NCI-H2029 treated with DMSO at 0.1 percent for 48 hours (cell line): ENCODE measurements around the gene SNRNP70.
A peak's percentile ranks its signal among the peaks of the same experiment; 100 is the strongest.
"Not testable (repeated sequence)": the region's sequence is repeated elsewhere in the genome, so short reads cannot be mapped to it uniquely, and the experiment has no call there.

Experiments
- DNase-seq: peaks from one replicate; lab custom pipeline; 2025; lab: John Stamatoyannopoulos, UW

SNRNP70 gene

GRCh38 chr19:49120868-49121267, 35.6 kb downstream of the SNRNP70 start:
- DNase-seq = no peak

GRCh38 chr19:49121841-49122240, 36.6 kb downstream of the SNRNP70 start:
- DNase-seq = not testable (repeated sequence)

- DNase-seq = not testable (repeated sequence)
These were observed 38.0 kb downstream of the SNRNP70 start for GRCh38 chr19:49123285-49123684.

- DNase-seq = no peak
These were observed 39.9 kb downstream of the SNRNP70 start for GRCh38 chr19:49125025-49125731.

- no peak for DNase-seq
These were observed 41.3 kb downstream of the SNRNP70 start for GRCh38 chr19:49126575-49126974.

- DNase-seq = not testable (repeated sequence)
These were observed 42.0 kb downstream of the SNRNP70 start for GRCh38 chr19:49127225-49127624.

GRCh38 chr19:49127674-49128544, 42.7 kb downstream of the SNRNP70 start:
- DNase-seq = peak; percentile 81

GRCh38 chr19:49128545-49129237, 43.4 kb downstream of the SNRNP70 start:
- DNase-seq = no peak

- no peak for DNase-seq
These were observed 44.0 kb downstream of the SNRNP70 start for GRCh38 chr19:49129238-49129583.

- DNase-seq = no peak
These were observed 45.1 kb downstream of the SNRNP70 start for GRCh38 chr19:49130325-49130724.

- DNase-seq = no peak
These were observed 47.8 kb downstream of the SNRNP70 start for GRCh38 chr19:49132974-49133609.

- no peak for DNase-seq
These were observed 48.6 kb downstream of the SNRNP70 start for GRCh38 chr19:49133621-49134454.

- no peak for DNase-seq
These were observed 50.4 kb downstream of the SNRNP70 start for GRCh38 chr19:49135686-49136085.

GRCh38 chr19:49136771-49137171, 51.5 kb downstream of the SNRNP70 start:
- no peak for DNase-seq

- no peak for DNase-seq
These were observed 55.7 kb downstream of the SNRNP70 start for GRCh38 chr19:49140951-49141350.

- no peak for DNase-seq
These were observed 56.1 kb downstream of the SNRNP70 start for GRCh38 chr19:49141352-49141751.

- peak; percentile 70 for DNase-seq
These were observed 57.6 kb downstream of the SNRNP70 start for GRCh38 chr19:49142866-49143335.

- DNase-seq = peak; percentile 32
These were observed 60.5 kb downstream of the SNRNP70 start for GRCh38 chr19:49145573-49146407.

GRCh38 chr19:49146408-49146770, 61.1 kb downstream of the SNRNP70 start:
- DNase-seq = not testable (repeated sequence)

- no peak for DNase-seq
These were observed 62.9 kb downstream of the SNRNP70 start for GRCh38 chr19:49148044-49148682.
